HG03280 (cell line): ENCODE measurements around the gene ITPK1.

Experiments used
- ATAC-seq: cut with Tn5 transposase; IDR thresholded peaks from one replicate; pipeline ENCODE4 v1.9.1; 2021; ENCODE audit warnings: mild to moderate bottlenecking, moderate library complexity; ENCODE audit not compliant: unreplicated experiment

Gene ITPK1

GRCh38 chr14:93045965-93046704 is 69.6 kb downstream of the ITPK1 start:
- ATAC-seq = no peak

- no peak for ATAC-seq
Measured at GRCh38 chr14:93045211-93045674, 70.5 kb downstream of the ITPK1 start.

GRCh38 chr14:93044556-93044955 is 71.2 kb downstream of the ITPK1 start:
- no peak for ATAC-seq

- ATAC-seq = no peak
Measured at GRCh38 chr14:93044121-93044520, 71.6 kb downstream of the ITPK1 start.

GRCh38 chr14:93042968-93043940 is 72.5 kb downstream of the ITPK1 start:
- ATAC-seq = no peak

GRCh38 chr14:93041830-93042229 is 73.9 kb downstream of the ITPK1 start:
- no peak for ATAC-seq

GRCh38 chr14:93040982-93041381 is 74.7 kb downstream of the ITPK1 start:
- ATAC-seq = no peak

GRCh38 chr14:93040443-93040842 is 75.3 kb downstream of the ITPK1 start:
- ATAC-seq = no peak

- ATAC-seq = no peak
Measured at GRCh38 chr14:93039649-93040315, 75.9 kb downstream of the ITPK1 start.

GRCh38 chr14:93037351-93037750 is 78.4 kb downstream of the ITPK1 start:
- ATAC-seq = no peak

GRCh38 chr14:93036652-93037345 is 78.9 kb downstream of the ITPK1 start:
- no peak for ATAC-seq

- ATAC-seq = no peak
Measured at GRCh38 chr14:93035917-93036651, 79.6 kb downstream of the ITPK1 start.

- ATAC-seq = no peak
Measured at GRCh38 chr14:93035585-93035916, 80.2 kb downstream of the ITPK1 start.

GRCh38 chr14:93034671-93034994 is 81.1 kb downstream of the ITPK1 start:
- ATAC-seq = no peak

GRCh38 chr14:93033983-93034670 is 81.6 kb downstream of the ITPK1 start:
- peak; percentile 72 for ATAC-seq

- no peak for ATAC-seq
Measured at GRCh38 chr14:93033084-93033982, 82.4 kb downstream of the ITPK1 start.

- ATAC-seq = no peak
Measured at GRCh38 chr14:93032421-93032936, 83.2 kb downstream of the ITPK1 start.

- no peak for ATAC-seq
Measured at GRCh38 chr14:93031505-93032315, 84.0 kb downstream of the ITPK1 start.
